ENCODE results near the gene DCLK3. TPM values are rescaled to one million over a fixed set of nuclear protein-coding genes. Genes with fewer than 3 reads are reported as not detected.

The DCLK3 gene
- total RNA-seq, result under 0.01 TPM in 1 of 2 replicates, not detected in the other
- polyA plus RNA-seq, result not detected in 2 replicates
- polyA plus RNA-seq (2012), result not detected in 2 replicates
- not detected in 2 replicates for polyA minus RNA-seq (ENCODE audit: low replicate concordance)

- Histone ChIP-seq H3K27me3 (ENCODE audit: control insufficient read depth, insufficient read depth, low read length) (peaks cover 21% of the 10 kb centered on the region), H3K36me3 (ENCODE audit: control insufficient read depth, insufficient read depth, low read length) (no peaks in the 10 kb centered on the region), H3K4me1 (ENCODE audit: control insufficient read depth, extremely low read depth, insufficient read depth, low read length) (no peaks in the 10 kb centered on the region), H3K4me3 (replicated peaks in 1 of 4; ENCODE audit: control extremely low read depth in 1 of 4, insufficient read depth in 1 of 4, low read depth in 3 of 4, low read length in 4 of 4) (peak within 1 kb of the TSS in 1 of 4 experiments; percentile 14), H3K79me2 (ENCODE audit: control insufficient read depth, insufficient read depth, low read length) (no peaks in the 10 kb centered on the region), H3K4me2 (ENCODE audit: extremely low read depth, insufficient read depth, low read length) (no peak within 1 kb of the TSS), H3K27ac (ENCODE audit: insufficient read depth, low read length) (no peak within 1 kb of the TSS), H2AFZ (ENCODE audit: low read length) (no peak within 1 kb of the TSS), H3K9me3 (ENCODE audit: control insufficient read depth, insufficient read depth, low read depth, low read length) (no peaks in the 10 kb centered on the region), H3K9ac (ENCODE audit: insufficient read depth, low read length) (no peak within 1 kb of the TSS), H4K20me1 (ENCODE audit: control insufficient read depth, extremely low read depth, insufficient read depth, low read length) (no peaks in the 10 kb centered on the region)
- TF ChIP-seq EZH2 (IDR thresholded peaks at IDR 0.05; ENCODE audit: low read length, missing control alignments), result no peak
- TF ChIP-seq, protein P1, sequence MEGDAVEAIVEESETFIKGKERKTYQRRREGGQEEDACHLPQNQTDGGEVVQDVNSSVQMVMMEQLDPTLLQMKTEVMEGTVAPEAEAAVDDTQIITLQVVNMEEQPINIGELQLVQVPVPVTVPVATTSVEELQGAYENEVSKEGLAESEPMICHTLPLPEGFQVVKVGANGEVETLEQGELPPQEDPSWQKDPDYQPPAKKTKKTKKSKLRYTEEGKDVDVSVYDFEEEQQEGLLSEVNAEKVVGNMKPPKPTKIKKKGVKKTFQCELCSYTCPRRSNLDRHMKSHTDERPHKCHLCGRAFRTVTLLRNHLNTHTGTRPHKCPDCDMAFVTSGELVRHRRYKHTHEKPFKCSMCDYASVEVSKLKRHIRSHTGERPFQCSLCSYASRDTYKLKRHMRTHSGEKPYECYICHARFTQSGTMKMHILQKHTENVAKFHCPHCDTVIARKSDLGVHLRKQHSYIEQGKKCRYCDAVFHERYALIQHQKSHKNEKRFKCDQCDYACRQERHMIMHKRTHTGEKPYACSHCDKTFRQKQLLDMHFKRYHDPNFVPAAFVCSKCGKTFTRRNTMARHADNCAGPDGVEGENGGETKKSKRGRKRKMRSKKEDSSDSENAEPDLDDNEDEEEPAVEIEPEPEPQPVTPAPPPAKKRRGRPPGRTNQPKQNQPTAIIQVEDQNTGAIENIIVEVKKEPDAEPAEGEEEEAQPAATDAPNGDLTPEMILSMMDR (conservative IDR thresholded peaks at IDR 0.05 in 1 of 2, IDR thresholded peaks at IDR 0.05 in 1 of 2; ENCODE audit: low read depth in 1 of 2, low read length in 2 of 2), result no peak
- no peak for DNase-seq (ENCODE audit: low read depth in 2 of 2)
Measured at GRCh38 chr3:36763850-36764703, at the start of gene DCLK3. DCLK3 (minus strand) TSS chr3:36764553; CDS start chr3:36764263, 290 bp downstream.

DNA sequence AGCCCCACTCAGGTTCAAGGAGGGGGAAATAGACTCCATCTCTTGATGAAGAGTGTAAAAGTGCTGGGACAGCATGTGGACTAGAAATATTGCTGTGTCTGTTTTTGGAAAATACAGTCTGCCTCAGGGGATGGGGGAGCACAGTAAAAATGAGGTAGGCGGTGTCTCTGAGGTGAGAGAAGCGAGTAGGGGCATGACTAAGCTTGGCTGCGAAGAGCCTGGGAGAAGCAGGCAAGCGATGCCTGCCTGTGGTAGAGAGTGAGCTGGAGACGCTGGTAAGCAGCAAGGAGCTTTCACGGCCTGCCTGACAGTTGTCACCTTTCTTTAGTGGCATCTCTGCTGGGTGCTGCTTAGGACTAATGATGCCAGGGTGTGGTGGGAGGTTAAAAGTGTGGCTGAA lies 49.0 kb upstream of the DCLK3 start:
- Histone ChIP-seq H3K27me3 (ENCODE audit: control insufficient read depth, insufficient read depth, low read length) (peaks cover 3% of the 10 kb centered on the region), H3K79me2 (ENCODE audit: control insufficient read depth, insufficient read depth, low read length) (no peaks in the 10 kb centered on the region), H3K9me3 (ENCODE audit: control insufficient read depth, insufficient read depth, low read depth, low read length) (no peaks in the 10 kb centered on the region), H3K27ac (ENCODE audit: insufficient read depth, low read length) (no peak overlapping the region), H3K4me3 (replicated peaks in 1 of 4; ENCODE audit: control extremely low read depth in 1 of 4, insufficient read depth in 1 of 4, low read depth in 3 of 4, low read length in 4 of 4) (no peak overlapping the region), H3K9ac (ENCODE audit: insufficient read depth, low read length) (no peak overlapping the region), H4K20me1 (ENCODE audit: control insufficient read depth, extremely low read depth, insufficient read depth, low read length) (no peaks in the 10 kb centered on the region), H3K4me2 (ENCODE audit: extremely low read depth, insufficient read depth, low read length) (no peak overlapping the region), H3K4me1 (ENCODE audit: control insufficient read depth, extremely low read depth, insufficient read depth, low read length) (no peaks in the 10 kb centered on the region), H2AFZ (ENCODE audit: low read length) (no peak overlapping the region), H3K36me3 (ENCODE audit: control insufficient read depth, insufficient read depth, low read length) (no peaks in the 10 kb centered on the region)
- no peak for DNase-seq (ENCODE audit: low read depth in 2 of 2)
- TF ChIP-seq, protein P1 (conservative IDR thresholded peaks at IDR 0.05 in 1 of 2, IDR thresholded peaks at IDR 0.05 in 1 of 2; ENCODE audit: low read depth in 1 of 2, low read length in 2 of 2), result no peak
- TF ChIP-seq EZH2 (IDR thresholded peaks at IDR 0.05; ENCODE audit: low read length, missing control alignments), result no peak

DNA sequence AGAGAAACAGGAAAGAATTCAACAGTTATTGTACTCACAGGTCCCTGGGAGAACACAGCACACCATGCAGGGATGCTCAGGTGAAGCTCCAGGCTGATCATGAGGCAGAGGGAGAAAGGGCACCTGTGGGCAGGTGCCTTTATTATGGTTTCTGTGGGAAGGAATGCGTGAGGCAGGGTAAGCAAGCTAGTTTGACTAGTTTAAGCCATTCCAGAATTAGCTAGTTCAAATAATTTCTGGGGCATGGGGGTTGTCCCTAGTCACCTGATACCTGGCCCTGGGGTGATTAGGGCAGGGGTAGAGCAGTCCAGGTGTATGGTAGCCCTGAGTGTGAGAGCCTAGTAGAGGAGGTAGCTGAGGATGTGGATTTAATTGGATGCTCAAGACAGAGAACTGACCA lies 47.9 kb upstream of the DCLK3 start:
- no peak overlapping the region for H3K27ac ChIP-seq (ENCODE audit: insufficient read depth, low read length)
- no peaks in the 10 kb centered on the region for H3K27me3 ChIP-seq (ENCODE audit: control insufficient read depth, insufficient read depth, low read length)
- no peak for TF ChIP-seq EZH2 (IDR thresholded peaks at IDR 0.05; ENCODE audit: low read length, missing control alignments)
- TF ChIP-seq, protein P1 (conservative IDR thresholded peaks at IDR 0.05 in 1 of 2, IDR thresholded peaks at IDR 0.05 in 1 of 2; ENCODE audit: low read depth in 1 of 2, low read length in 2 of 2), result no peak
- no peaks in the 10 kb centered on the region for H3K4me1 ChIP-seq (ENCODE audit: control insufficient read depth, extremely low read depth, insufficient read depth, low read length)
- H3K9ac ChIP-seq (ENCODE audit: insufficient read depth, low read length), result no peak overlapping the region
- H3K4me2 ChIP-seq (ENCODE audit: extremely low read depth, insufficient read depth, low read length), result no peak overlapping the region
- DNase-seq (ENCODE audit: low read depth in 2 of 2), result no peak
- H3K36me3 ChIP-seq (ENCODE audit: control insufficient read depth, insufficient read depth, low read length), result no peaks in the 10 kb centered on the region
- no peaks in the 10 kb centered on the region for H3K9me3 ChIP-seq (ENCODE audit: control insufficient read depth, insufficient read depth, low read depth, low read length)
- H3K79me2 ChIP-seq (ENCODE audit: control insufficient read depth, insufficient read depth, low read length), result no peaks in the 10 kb centered on the region
- no peak overlapping the region for H2AFZ ChIP-seq (ENCODE audit: low read length)
- no peaks in the 10 kb centered on the region for H4K20me1 ChIP-seq (ENCODE audit: control insufficient read depth, extremely low read depth, insufficient read depth, low read length)
- no peak overlapping the region for H3K4me3 ChIP-seq (replicated peaks in 1 of 4; ENCODE audit: control extremely low read depth in 1 of 4, insufficient read depth in 1 of 4, low read depth in 3 of 4, low read length in 4 of 4)

Data from fibroblast of lung (primary cell).